H1 (cell line): ENCODE measurements around the gene SPAG5. TPM values are rescaled to one million over a fixed set of nuclear protein-coding genes. Genes with fewer than 3 reads are reported as not detected.

Experiments
- CTCF ChIA-PET: fragments of 300-600 bp; sonication (Branson Sonifier 250); formaldehyde crosslinking; loops from one replicate; lab custom pipeline; 2021; ENCODE audit not compliant: partially characterized antibody; lab: Charles Lee
- POLR2A ChIA-PET: fragments of 300-600 bp; sonication (Branson Sonifier 250); formaldehyde crosslinking; loops from one replicate; lab custom pipeline; 2021; ENCODE audit warnings: inconsistent platforms; ENCODE audit not compliant: partially characterized antibody; lab: Charles Lee
- DNase-seq, 2 experiments: peaks; one replicate each; pipeline versions ENCODE4 v3.0.0 to v3.0.0-alpha.2; 2010 to 2022; ENCODE audit warnings: low spot score in 2 of 2, low read depth in 1 of 2, mixed read lengths in 1 of 2
- FAIRE-seq: peaks from 2 replicates; lab custom pipeline; 2011; peaks lifted over from hg19 to GRCh38; lab: Jason Lieb, UNC
- H2AFZ ChIP-seq: 2 replicates; pipeline ENCODE4 v1.8.1; 2012; ENCODE audit warnings: low read length, inconsistent platforms
- H2AK5ac ChIP-seq: 2 replicates; pipeline ENCODE4 v1.6.1; 2013; ENCODE audit warnings: low read depth, low read length
- H2BK120ac ChIP-seq: replicated peaks from 2 replicates; pipeline ENCODE3; 2013; ENCODE audit warnings: low read depth, low read length, inconsistent platforms
- H2BK12ac ChIP-seq: 2 replicates; pipeline ENCODE4 v1.6.1; 2013; ENCODE audit warnings: low read depth, low read length
- H2BK15ac ChIP-seq: 2 replicates; pipeline ENCODE4 v1.6.1; 2013; ENCODE audit warnings: low read length
- H2BK20ac ChIP-seq: 2 replicates; pipeline ENCODE4 v1.6.1; 2013; ENCODE audit warnings: low read length
- H2BK5ac ChIP-seq: 2 replicates; pipeline ENCODE4 v1.6.1; 2013; ENCODE audit warnings: low read depth, low read length
- H3K14ac ChIP-seq: 2 replicates; pipeline ENCODE4 v1.6.1; 2013; ENCODE audit warnings: inconsistent platforms; ENCODE audit not compliant: insufficient read length
- H3K18ac ChIP-seq: 2 replicates; pipeline ENCODE4 v1.6.1; 2013; ENCODE audit warnings: low read length; ENCODE audit errors: extremely low read depth
- H3K23ac ChIP-seq: 2 replicates; pipeline ENCODE4 v1.6.1; 2013; ENCODE audit warnings: inconsistent platforms; ENCODE audit not compliant: insufficient read length
- H3K23me2 ChIP-seq: 2 replicates; pipeline ENCODE4 v1.6.1; 2013; ENCODE audit warnings: low read depth, low read length
- H3K27ac ChIP-seq: 2 replicates; pipeline ENCODE4 v1.6.1; 2011; ENCODE audit warnings: low read depth, low read length, inconsistent platforms
- H3K27me3 ChIP-seq, 4 experiments: replicated peaks in 1 of 4; 1 replicate in 1 of 4; 2 replicates in 3 of 4; pipeline versions ENCODE4 v1.6.1 to v1.8.1; 2011 to 2013; ENCODE audit warnings: low read length in 3 of 4, mild to moderate bottlenecking in 3 of 4, inconsistent platforms in 2 of 4, mixed read lengths in 2 of 4, moderate library complexity in 1 of 4; ENCODE audit not compliant: control insufficient read depth in 3 of 4, insufficient read depth in 3 of 4; ENCODE audit errors: extremely low read depth in 1 of 4
- H3K36me3 ChIP-seq, 4 experiments: 2 replicates each; pipeline versions ENCODE4 v1.6.1 to v1.8.1; 2011 to 2013; ENCODE audit warnings: mild to moderate bottlenecking in 4 of 4, low read length in 3 of 4, moderate library complexity in 2 of 4, control low read depth in 1 of 4, inconsistent platforms in 1 of 4; ENCODE audit not compliant: insufficient read depth in 4 of 4, control insufficient read depth in 2 of 4
- H3K4ac ChIP-seq: replicated peaks from 2 replicates; pipeline ENCODE3; 2013; ENCODE audit warnings: low read length, low read depth, mixed read lengths, inconsistent platforms; ENCODE audit not compliant: insufficient read length
- H3K4me1 ChIP-seq, 4 experiments: replicated peaks in 1 of 4; 1 replicate in 1 of 4; 2 replicates in 3 of 4; pipeline versions ENCODE4 v1.6.1 to v1.8.1; 2011 to 2013; ENCODE audit warnings: low read length in 3 of 4, inconsistent platforms in 2 of 4, mixed read lengths in 1 of 4; ENCODE audit not compliant: insufficient read depth in 4 of 4, control insufficient read depth in 3 of 4
- H3K4me2 ChIP-seq, 2 experiments: 2 replicates each; pipeline versions ENCODE4 v1.6.1 to v1.8.1; 2011 to 2013; ENCODE audit warnings: low read depth in 2 of 2, low read length in 2 of 2, control low read depth in 1 of 2, inconsistent platforms in 1 of 2, mild to moderate bottlenecking in 1 of 2; ENCODE audit not compliant: insufficient read depth in 1 of 2
- H3K4me3 ChIP-seq, 4 experiments: fragments of 200-600, 300-600 bp in 1 of 4; sonication (generic), shearing (Covaris generic), sonication (Bioruptor Twin) in 1 of 4; 2 replicates each; pipeline versions ENCODE4 v1.5.1 to v1.8.1; 2011 to 2016; ENCODE audit warnings: low read length in 4 of 4, low read depth in 3 of 4, control low read depth in 2 of 4, inconsistent platforms in 2 of 4, mild to moderate bottlenecking in 2 of 4, mixed read lengths in 1 of 4, moderate library complexity in 1 of 4; ENCODE audit not compliant: insufficient read depth in 2 of 4; ENCODE audit errors: extremely low read depth in 1 of 4
- H3K56ac ChIP-seq: replicated peaks from 2 replicates; pipeline ENCODE3; 2013; ENCODE audit warnings: low read depth, mild to moderate bottlenecking, mixed read lengths, low read length, inconsistent platforms; ENCODE audit not compliant: insufficient read length
- H3K79me1 ChIP-seq: 2 replicates; pipeline ENCODE4 v1.6.1; 2013; ENCODE audit warnings: low read depth, low read length, control low read depth
- H3K79me2 ChIP-seq, 2 experiments: 2 replicates each; pipeline versions ENCODE4 v1.6.1 to v1.8.1; 2012 to 2013; ENCODE audit warnings: low read length in 2 of 2, mild to moderate bottlenecking in 2 of 2, inconsistent platforms in 1 of 2; ENCODE audit not compliant: insufficient read depth in 2 of 2, control insufficient read depth in 1 of 2
- H3K9ac ChIP-seq, 4 experiments: replicated peaks in 1 of 4; 1 replicate in 1 of 4; 2 replicates in 3 of 4; pipeline versions ENCODE4 v1.6.1 to v1.8.1; 2011 to 2013; ENCODE audit warnings: low read depth in 3 of 4, low read length in 3 of 4, control low read depth in 2 of 4, mild to moderate bottlenecking in 2 of 4, moderate library complexity in 2 of 4, inconsistent platforms in 1 of 4; ENCODE audit errors: extremely low read depth in 1 of 4
- H3K9me3 ChIP-seq, 2 experiments: 2 replicates each; pipeline versions ENCODE4 v1.6.1 to v1.8.1; 2012 to 2013; ENCODE audit warnings: mild to moderate bottlenecking in 2 of 2, moderate library complexity in 2 of 2, control low read depth in 1 of 2, inconsistent platforms in 1 of 2, low read depth in 1 of 2, low read length in 1 of 2, mixed read lengths in 1 of 2; ENCODE audit not compliant: insufficient read depth in 2 of 2
- H4K20me1 ChIP-seq, 2 experiments: replicated peaks in 1 of 2; 2 replicates each; pipeline versions ENCODE3 to v1.8.1; 2011 to 2013; ENCODE audit warnings: inconsistent platforms in 2 of 2, low read length in 2 of 2, mild to moderate bottlenecking in 1 of 2; ENCODE audit not compliant: insufficient read depth in 2 of 2, control insufficient read depth in 1 of 2
- H4K5ac ChIP-seq: 2 replicates; pipeline ENCODE4 v1.6.1; 2013; ENCODE audit warnings: low read length, low read depth, mixed read lengths, inconsistent platforms; ENCODE audit not compliant: insufficient read length
- H4K8ac ChIP-seq: 2 replicates; pipeline ENCODE4 v1.8.0; 2013; ENCODE audit warnings: mild to moderate bottlenecking, moderate library complexity, low read length, inconsistent platforms; ENCODE audit not compliant: insufficient read depth; ENCODE audit errors: extremely low read depth
- H4K91ac ChIP-seq: replicated peaks from 2 replicates; pipeline ENCODE3; 2013; ENCODE audit warnings: low read length, mixed read lengths, inconsistent platforms; ENCODE audit not compliant: insufficient read length
- NRF1 ChIP-seq: IDR thresholded peaks from 2 replicates; pipeline ENCODE4 v1.6.1; 2011; ENCODE audit warnings: mild to moderate bottlenecking, low read depth, low read length, improper control_type of control experiment
- WGBS, 2 experiments: shearing (Covaris generic) in 1 of 2; methylation state at CpG; one replicate each; pipeline versions ENCODE4 v1.1.6 to v1.1.7; 2013 to 2015; ENCODE audit warnings: low lambda C conversion rate in 2 of 2, mixed read lengths in 2 of 2, inconsistent platforms in 1 of 2, low coverage in 1 of 2, missing lambda C conversion rate in 1 of 2; ENCODE audit not compliant: insufficient replicate concordance in 2 of 2, insufficient coverage in 1 of 2, insufficient read length in 1 of 2; ENCODE audit errors: extremely low coverage in 1 of 2, missing lambda C conversion rate in 1 of 2; 5-methylcytosine and 5-hydroxymethylcytosine counted together
- polyA plus RNA-seq, 7 experiments: library from polyadenylated mRNA; depleted of rRNA in 3 of 7; stranded (reverse) in 5 of 7; unstranded in 2 of 7; fragments of >200 nt in 5 of 7; fragments of 200-250 nt in 2 of 7; gene quantifications; 1 replicate in 5 of 7; 2 replicates in 1 of 7; 4 replicates in 1 of 7; pipeline versions ENCODE4 v1.2.1 to v1.2.3, GENCODE V29; 2011 to 2013; ENCODE audit warnings: missing spikeins in 2 of 7, mixed read lengths in 2 of 7
- total RNA-seq: library from RNA; stranded (reverse); fragmentation: NEBNext Ultra II Directional; extraction: Animal tissue kit (Norgen Biotek cat#: 25700); gene quantifications from 2 replicates; pipeline ENCODE4 v1.2.1, GENCODE V29; 2021

Gene SPAG5
- total and polyA plus RNA-seq, 2 of the 8 experiments (the other 6 are each of a cell fraction or from before 2014, with no cell fraction given): 57.1 to 129 TPM

DNA sequence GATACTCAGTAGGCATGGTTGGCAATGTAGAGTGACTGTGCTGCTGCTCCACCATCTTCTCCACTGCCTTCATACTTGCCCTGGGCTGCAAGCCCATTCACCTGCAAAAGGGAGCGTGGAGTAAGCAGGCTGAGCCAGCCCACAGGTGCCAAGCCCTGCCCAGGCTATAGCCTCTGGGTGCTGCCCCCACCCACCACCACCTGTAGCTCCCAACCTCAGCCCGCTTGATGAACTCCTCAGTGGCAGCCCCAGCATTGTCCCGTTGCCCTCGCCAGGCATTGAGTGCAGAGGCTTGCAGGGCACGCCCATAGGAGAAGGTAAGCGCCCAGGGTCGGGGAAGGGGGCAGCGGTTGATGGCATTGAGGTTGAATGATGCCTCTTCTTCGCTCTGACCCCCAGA lies 25.3 kb downstream of the SPAG5 start:
- Histone ChIP-seq H3K27ac (no peak overlapping the region), H2BK12ac (no peak overlapping the region), H4K20me1 (peaks cover 3 to 4% of the 10 kb centered on the region in 2 experiments), H4K5ac (no peak overlapping the region), H2BK15ac (no peak overlapping the region), H2AFZ (no peak overlapping the region), H2AK5ac (no peak overlapping the region), H3K14ac (no peak overlapping the region), H2BK5ac (no peak overlapping the region), H2BK120ac (no peak overlapping the region), H3K9ac (no peak overlapping the region), H3K56ac (no peak overlapping the region), H3K36me3 (peaks cover 3 to 12% (median 10%) of the 10 kb centered on the region in 4 experiments), H3K23me2 (peaks cover 6% of the 10 kb centered on the region), H3K27me3 (peaks cover 0 to 8% (median 4%) of the 10 kb centered on the region in 4 experiments; a peak in 4 of 7 replicates), H3K79me2 (peaks cover 0 to 12% of the 10 kb centered on the region in 2 experiments; a peak in 2 of 4 replicates), H3K4me3 (no peak overlapping the region), H3K23ac (no peak overlapping the region), H4K8ac (no peak overlapping the region), H3K4me2 (no peak overlapping the region), H3K4ac (no peak overlapping the region)
- POLR2A ChIA-PET: interaction anchor here (1.6 to 2.0 kb wide), 2 partner anchors 11 to 26 kb away, joined by 3 to 10 read pairs; partner anchors contain the start of gene SPAG5
- no peak for DNase-seq
- FAIRE-seq: no peak
- 90% methylated on average over 8 of the region's 9 CpGs; no CpG with 5 or more reads in 1 of the 2 experiments for WGBS, 2 experiments
- CTCF ChIA-PET: interaction anchor here (1.3 to 6.0 kb wide), 3 partner anchors 25 to 79 kb away, joined by 4 to 58 read pairs (median 5); partner anchors contain the start of gene SPAG5
- no peak for TF ChIP-seq NRF1
- TF ChIP-seq, all 59 proteins: peak for 0
- Histone ChIP-seq H3K9me3 (no peaks in the 10 kb centered on the region), H2BK20ac (no peak overlapping the region), H3K79me1 (no peaks in the 10 kb centered on the region), H3K18ac (no peak overlapping the region), H4K91ac (no peak overlapping the region), H3K4me1 (peaks cover 2 to 9% (median 6%) of the 10 kb centered on the region in 4 experiments; a peak in 6 of 7 replicates)
